ENCODE measurements around the gene LINC01488. TPM values are rescaled to one million over a fixed set of nuclear protein-coding genes. Genes with fewer than 3 reads are reported as not detected.

LINC01488 gene
- total and polyA plus RNA-seq, 9 of the 15 experiments (the other 6 are each of a cell fraction or from before 2014, with no cell fraction given), result not detected

DNA sequence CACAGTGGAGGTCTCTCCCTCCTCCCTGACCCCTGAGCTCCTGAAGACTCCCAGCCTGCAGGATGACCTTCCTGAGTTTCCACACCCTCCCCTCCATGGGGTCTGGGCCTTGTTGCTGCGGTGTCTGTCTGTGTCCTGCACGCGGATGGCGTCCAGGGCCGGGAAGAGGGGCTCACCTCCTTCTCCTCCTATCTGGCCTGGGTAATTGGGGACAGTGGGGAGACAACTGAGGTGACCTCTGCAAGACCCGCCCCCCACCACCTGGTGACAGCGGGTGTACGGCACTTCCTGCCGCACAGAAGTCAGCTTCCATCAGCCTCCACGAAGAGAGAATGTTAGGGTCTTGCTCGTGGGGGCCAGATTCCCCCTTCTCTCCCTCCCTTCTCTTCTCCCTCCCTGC lies 31.7 kb downstream of the LINC01488 start (continued):
- TF ChIP-seq, protein P1, sequence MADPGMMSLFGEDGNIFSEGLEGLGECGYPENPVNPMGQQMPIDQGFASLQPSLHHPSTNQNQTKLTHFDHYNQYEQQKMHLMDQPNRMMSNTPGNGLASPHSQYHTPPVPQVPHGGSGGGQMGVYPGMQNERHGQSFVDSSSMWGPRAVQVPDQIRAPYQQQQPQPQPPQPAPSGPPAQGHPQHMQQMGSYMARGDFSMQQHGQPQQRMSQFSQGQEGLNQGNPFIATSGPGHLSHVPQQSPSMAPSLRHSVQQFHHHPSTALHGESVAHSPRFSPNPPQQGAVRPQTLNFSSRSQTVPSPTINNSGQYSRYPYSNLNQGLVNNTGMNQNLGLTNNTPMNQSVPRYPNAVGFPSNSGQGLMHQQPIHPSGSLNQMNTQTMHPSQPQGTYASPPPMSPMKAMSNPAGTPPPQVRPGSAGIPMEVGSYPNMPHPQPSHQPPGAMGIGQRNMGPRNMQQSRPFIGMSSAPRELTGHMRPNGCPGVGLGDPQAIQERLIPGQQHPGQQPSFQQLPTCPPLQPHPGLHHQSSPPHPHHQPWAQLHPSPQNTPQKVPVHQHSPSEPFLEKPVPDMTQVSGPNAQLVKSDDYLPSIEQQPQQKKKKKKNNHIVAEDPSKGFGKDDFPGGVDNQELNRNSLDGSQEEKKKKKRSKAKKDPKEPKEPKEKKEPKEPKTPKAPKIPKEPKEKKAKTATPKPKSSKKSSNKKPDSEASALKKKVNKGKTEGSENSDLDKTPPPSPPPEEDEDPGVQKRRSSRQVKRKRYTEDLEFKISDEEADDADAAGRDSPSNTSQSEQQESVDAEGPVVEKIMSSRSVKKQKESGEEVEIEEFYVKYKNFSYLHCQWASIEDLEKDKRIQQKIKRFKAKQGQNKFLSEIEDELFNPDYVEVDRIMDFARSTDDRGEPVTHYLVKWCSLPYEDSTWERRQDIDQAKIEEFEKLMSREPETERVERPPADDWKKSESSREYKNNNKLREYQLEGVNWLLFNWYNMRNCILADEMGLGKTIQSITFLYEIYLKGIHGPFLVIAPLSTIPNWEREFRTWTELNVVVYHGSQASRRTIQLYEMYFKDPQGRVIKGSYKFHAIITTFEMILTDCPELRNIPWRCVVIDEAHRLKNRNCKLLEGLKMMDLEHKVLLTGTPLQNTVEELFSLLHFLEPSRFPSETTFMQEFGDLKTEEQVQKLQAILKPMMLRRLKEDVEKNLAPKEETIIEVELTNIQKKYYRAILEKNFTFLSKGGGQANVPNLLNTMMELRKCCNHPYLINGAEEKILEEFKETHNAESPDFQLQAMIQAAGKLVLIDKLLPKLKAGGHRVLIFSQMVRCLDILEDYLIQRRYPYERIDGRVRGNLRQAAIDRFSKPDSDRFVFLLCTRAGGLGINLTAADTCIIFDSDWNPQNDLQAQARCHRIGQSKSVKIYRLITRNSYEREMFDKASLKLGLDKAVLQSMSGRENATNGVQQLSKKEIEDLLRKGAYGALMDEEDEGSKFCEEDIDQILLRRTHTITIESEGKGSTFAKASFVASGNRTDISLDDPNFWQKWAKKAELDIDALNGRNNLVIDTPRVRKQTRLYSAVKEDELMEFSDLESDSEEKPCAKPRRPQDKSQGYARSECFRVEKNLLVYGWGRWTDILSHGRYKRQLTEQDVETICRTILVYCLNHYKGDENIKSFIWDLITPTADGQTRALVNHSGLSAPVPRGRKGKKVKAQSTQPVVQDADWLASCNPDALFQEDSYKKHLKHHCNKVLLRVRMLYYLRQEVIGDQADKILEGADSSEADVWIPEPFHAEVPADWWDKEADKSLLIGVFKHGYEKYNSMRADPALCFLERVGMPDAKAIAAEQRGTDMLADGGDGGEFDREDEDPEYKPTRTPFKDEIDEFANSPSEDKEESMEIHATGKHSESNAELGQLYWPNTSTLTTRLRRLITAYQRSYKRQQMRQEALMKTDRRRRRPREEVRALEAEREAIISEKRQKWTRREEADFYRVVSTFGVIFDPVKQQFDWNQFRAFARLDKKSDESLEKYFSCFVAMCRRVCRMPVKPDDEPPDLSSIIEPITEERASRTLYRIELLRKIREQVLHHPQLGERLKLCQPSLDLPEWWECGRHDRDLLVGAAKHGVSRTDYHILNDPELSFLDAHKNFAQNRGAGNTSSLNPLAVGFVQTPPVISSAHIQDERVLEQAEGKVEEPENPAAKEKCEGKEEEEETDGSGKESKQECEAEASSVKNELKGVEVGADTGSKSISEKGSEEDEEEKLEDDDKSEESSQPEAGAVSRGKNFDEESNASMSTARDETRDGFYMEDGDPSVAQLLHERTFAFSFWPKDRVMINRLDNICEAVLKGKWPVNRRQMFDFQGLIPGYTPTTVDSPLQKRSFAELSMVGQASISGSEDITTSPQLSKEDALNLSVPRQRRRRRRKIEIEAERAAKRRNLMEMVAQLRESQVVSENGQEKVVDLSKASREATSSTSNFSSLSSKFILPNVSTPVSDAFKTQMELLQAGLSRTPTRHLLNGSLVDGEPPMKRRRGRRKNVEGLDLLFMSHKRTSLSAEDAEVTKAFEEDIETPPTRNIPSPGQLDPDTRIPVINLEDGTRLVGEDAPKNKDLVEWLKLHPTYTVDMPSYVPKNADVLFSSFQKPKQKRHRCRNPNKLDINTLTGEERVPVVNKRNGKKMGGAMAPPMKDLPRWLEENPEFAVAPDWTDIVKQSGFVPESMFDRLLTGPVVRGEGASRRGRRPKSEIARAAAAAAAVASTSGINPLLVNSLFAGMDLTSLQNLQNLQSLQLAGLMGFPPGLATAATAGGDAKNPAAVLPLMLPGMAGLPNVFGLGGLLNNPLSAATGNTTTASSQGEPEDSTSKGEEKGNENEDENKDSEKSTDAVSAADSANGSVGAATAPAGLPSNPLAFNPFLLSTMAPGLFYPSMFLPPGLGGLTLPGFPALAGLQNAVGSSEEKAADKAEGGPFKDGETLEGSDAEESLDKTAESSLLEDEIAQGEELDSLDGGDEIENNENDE (IDR thresholded peaks at IDR 0.05; ENCODE audit: low read depth, low read length), result no peak
- TF ChIP-seq ZNF124 (CRISPR knock-in tag; IDR thresholded peaks at IDR 0.05) (no peak), PHB (CRISPR knock-in tag; IDR thresholded peaks at IDR 0.05) (no peak), MBD2 (IDR thresholded peaks at IDR 0.05; ENCODE audit: borderline replicate concordance, low read depth) (no peak), HDGF (IDR thresholded peaks at IDR 0.05) (no peak), TRIM24 (IDR thresholded peaks at IDR 0.05) (no peak)
- TF ChIP-seq, protein P2, sequence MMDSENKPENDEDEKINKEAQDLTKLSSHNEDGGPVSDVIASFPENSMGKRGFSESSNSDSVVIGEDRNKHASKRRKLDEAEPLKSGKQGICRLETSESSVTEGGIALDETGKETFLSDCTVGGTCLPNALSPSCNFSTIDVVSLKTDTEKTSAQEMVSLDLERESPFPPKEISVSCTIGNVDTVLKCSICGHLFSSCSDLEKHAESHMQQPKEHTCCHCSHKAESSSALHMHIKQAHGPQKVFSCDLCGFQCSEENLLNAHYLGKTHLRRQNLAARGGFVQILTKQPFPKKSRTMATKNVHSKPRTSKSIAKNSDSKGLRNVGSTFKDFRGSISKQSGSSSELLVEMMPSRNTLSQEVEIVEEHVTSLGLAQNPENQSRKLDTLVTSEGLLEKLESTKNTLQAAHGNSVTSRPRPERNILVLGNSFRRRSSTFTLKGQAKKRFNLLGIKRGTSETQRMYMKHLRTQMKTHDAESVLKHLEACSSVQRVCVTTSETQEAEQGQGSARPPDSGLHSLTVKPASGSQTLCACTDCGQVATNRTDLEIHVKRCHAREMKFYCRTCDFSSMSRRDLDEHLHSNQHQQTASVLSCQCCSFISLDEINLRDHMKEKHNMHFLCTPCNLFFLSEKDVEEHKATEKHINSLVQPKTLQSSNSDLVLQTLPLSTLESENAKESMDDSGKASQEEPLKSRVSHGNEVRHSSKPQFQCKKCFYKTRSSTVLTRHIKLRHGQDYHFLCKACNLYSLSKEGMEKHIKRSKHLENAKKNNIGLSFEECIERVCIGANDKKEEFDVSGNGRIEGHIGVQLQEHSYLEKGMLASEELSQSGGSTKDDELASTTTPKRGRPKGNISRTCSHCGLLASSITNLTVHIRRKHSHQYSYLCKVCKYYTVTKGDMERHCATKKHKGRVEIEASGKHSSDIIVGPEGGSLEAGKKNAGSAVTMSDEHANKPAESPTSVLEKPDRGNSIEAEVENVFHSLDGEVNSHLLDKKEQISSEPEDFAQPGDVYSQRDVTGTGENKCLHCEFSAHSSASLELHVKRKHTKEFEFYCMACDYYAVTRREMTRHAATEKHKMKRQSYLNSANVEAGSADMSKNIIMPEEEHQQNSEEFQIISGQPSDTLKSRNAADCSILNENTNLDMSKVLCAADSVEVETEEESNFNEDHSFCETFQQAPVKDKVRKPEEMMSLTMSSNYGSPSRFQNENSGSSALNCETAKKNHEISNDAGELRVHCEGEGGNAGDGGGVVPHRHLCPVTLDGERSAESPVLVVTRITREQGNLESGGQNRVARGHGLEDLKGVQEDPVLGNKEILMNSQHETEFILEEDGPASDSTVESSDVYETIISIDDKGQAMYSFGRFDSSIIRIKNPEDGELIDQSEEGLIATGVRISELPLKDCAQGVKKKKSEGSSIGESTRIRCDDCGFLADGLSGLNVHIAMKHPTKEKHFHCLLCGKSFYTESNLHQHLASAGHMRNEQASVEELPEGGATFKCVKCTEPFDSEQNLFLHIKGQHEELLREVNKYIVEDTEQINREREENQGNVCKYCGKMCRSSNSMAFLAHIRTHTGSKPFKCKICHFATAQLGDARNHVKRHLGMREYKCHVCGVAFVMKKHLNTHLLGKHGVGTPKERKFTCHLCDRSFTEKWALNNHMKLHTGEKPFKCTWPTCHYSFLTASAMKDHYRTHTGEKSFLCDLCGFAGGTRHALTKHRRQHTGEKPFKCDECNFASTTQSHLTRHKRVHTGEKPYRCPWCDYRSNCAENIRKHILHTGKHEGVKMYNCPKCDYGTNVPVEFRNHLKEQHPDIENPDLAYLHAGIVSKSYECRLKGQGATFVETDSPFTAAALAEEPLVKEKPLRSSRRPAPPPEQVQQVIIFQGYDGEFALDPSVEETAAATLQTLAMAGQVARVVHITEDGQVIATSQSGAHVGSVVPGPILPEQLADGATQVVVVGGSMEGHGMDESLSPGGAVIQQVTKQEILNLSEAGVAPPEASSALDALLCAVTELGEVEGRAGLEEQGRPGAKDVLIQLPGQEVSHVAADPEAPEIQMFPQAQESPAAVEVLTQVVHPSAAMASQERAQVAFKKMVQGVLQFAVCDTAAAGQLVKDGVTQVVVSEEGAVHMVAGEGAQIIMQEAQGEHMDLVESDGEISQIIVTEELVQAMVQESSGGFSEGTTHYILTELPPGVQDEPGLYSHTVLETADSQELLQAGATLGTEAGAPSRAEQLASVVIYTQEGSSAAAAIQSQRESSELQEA (IDR thresholded peaks at IDR 0.05; ENCODE audit: low read depth), result no peak
- TF ChIP-seq, protein P3, sequence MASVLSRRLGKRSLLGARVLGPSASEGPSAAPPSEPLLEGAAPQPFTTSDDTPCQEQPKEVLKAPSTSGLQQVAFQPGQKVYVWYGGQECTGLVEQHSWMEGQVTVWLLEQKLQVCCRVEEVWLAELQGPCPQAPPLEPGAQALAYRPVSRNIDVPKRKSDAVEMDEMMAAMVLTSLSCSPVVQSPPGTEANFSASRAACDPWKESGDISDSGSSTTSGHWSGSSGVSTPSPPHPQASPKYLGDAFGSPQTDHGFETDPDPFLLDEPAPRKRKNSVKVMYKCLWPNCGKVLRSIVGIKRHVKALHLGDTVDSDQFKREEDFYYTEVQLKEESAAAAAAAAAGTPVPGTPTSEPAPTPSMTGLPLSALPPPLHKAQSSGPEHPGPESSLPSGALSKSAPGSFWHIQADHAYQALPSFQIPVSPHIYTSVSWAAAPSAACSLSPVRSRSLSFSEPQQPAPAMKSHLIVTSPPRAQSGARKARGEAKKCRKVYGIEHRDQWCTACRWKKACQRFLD (CRISPR knock-in tag; IDR thresholded peaks at IDR 0.05), result no peak

All from K562 (cell line).